Upper lobe of right lung (tissue), 1 donor: ENCODE measurements around the gene NEK7. TPM values are rescaled to one million over a fixed set of nuclear protein-coding genes. Genes with fewer than 3 reads are reported as not detected.
A peak's percentile ranks its signal among the peaks of the same experiment; 100 is the strongest.

Source experiments
- ATAC-seq: fragments of 200-7000 bp; cut with Tn5 transposase; one replicate; pipeline ENCODE4 v1.9.1; 2020; ENCODE audit warnings: mild to moderate bottlenecking, moderate library complexity
- DNase-seq: peaks from one replicate; pipeline ENCODE4 v3.0.0-alpha.2; 2020
- H3K27ac ChIP-seq: fragments of 200-600 bp; one replicate; pipeline ENCODE4 v1.8.0; 2022
- H3K27me3 ChIP-seq: fragments of 200-600 bp; one replicate; pipeline ENCODE4 v1.8.0; 2022; ENCODE audit warnings: mild to moderate bottlenecking
- H3K36me3 ChIP-seq: fragments of 200-600 bp; one replicate; pipeline ENCODE4 v1.8.0; 2022
- H3K4me1 ChIP-seq: fragments of 200-600 bp; one replicate; pipeline ENCODE4 v1.8.0; 2022
- H3K4me3 ChIP-seq: fragments of 200-600 bp; one replicate; pipeline ENCODE4 v1.8.0; 2022; ENCODE audit warnings: mild to moderate bottlenecking
- H3K9me3 ChIP-seq: fragments of 200-600 bp; one replicate; pipeline ENCODE4 v1.8.0; 2022
- intact Hi-C: fragments of 100-400 bp; cut with DNase I; formaldehyde crosslinking; loops from one replicate; pipeline ENCODE4 v1.11.0; 2022
- total RNA-seq: library from RNA; stranded (reverse); fragmentation: NEBNext Ultra II Directional; extraction: Animal tissue kit (Norgen Biotek cat#: 25700); gene quantifications from one replicate; pipeline ENCODE4 v1.2.1, GENCODE V29; 2021
- TF ChIP-seq, protein P1 (sequence below): fragments of 200-600 bp; IDR thresholded peaks from one replicate; pipeline ENCODE4 v1.8.0; 2022; ENCODE audit warnings: antibody characterized with exemption
- donor health status: DM: no; HTN: yes; CAD: no; lungs with severe emphysema.

NEK7 gene
- total RNA-seq, 1 donor from 2014 or later, result 96.9 TPM

DNA sequence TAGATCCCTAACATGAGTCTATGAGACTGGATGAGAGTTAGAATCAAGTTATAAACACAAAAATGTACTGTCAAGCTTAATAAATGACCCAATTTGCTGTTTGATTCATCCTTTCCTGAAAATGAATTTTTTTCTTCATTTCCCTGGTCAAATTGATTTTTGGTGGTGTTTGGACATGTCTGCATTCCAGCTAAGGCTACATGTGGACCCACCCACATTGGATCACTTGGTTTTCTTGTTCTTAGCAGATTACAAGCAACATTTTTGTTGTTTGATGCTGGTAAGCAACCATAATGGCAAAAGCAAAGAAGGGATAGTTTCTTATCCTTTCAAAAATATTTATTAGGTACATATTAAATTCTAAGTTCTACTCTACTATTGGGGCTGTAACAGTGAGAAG lies 181.1 kb downstream of the NEK7 start:
- no peak for ATAC-seq

DNA sequence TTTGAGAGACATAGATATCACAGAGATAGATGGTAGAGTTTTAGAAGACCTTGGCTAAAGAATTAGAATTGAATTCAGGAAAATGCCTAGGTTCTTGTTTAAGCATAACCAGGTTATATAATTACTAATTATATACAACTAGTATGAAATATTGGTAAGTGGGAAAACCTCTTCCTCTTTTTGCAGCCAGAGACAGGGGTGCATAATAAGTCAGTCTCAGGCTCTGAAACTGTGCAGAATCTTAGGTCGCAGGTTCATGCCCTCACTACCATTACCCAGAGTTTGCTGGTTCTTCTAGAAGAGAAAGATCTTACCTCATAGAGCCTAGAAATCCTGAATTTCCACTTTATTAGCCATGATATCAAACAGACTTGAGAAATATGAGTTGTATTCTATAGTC lies 183.3 kb downstream of the NEK7 start:
- Histone ChIP-seq H3K27ac (no peak overlapping the region), H3K4me3 (no peak overlapping the region), H3K36me3 (no peaks in the 10 kb centered on the region), H3K9me3 (no peaks in the 10 kb centered on the region), H3K27me3 (no peaks in the 10 kb centered on the region), H3K4me1 (no peaks in the 10 kb centered on the region)
- no peak for ATAC-seq
- intact Hi-C loops, result no loop called here
- DNase-seq, result no peak
- TF ChIP-seq, protein P1, sequence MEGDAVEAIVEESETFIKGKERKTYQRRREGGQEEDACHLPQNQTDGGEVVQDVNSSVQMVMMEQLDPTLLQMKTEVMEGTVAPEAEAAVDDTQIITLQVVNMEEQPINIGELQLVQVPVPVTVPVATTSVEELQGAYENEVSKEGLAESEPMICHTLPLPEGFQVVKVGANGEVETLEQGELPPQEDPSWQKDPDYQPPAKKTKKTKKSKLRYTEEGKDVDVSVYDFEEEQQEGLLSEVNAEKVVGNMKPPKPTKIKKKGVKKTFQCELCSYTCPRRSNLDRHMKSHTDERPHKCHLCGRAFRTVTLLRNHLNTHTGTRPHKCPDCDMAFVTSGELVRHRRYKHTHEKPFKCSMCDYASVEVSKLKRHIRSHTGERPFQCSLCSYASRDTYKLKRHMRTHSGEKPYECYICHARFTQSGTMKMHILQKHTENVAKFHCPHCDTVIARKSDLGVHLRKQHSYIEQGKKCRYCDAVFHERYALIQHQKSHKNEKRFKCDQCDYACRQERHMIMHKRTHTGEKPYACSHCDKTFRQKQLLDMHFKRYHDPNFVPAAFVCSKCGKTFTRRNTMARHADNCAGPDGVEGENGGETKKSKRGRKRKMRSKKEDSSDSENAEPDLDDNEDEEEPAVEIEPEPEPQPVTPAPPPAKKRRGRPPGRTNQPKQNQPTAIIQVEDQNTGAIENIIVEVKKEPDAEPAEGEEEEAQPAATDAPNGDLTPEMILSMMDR, result no peak

More for the DNA sequence above, 181.1 kb downstream of the NEK7 start:
- no peak overlapping the region for H3K4me3 ChIP-seq
- H3K27me3 ChIP-seq, result no peaks in the 10 kb centered on the region
- intact Hi-C loops, result no loop called here
- TF ChIP-seq, protein P1, result no peak
- H3K27ac ChIP-seq, result no peak overlapping the region
- H3K4me1 ChIP-seq, result no peaks in the 10 kb centered on the region
- no peak for DNase-seq
- no peaks in the 10 kb centered on the region for H3K9me3 ChIP-seq
- H3K36me3 ChIP-seq, result no peaks in the 10 kb centered on the region

DNA sequence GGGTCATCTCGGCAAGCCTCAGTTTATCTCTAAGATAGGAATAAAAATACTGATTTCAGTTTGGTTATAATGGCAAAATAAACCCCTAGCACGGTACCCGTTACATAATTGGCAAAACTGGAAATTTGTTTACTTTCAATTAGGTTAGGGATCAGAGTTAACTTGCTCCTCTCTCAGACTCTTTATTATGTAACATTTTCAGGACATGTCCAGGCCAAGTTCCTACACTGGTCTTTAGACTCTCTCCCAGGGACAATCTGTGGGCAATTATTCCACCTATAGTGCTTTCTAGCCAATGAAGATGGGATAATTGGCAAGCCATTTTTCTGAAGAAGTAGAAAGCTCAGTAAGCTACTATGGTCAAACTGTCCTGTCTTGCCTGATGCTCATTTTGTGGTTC lies 189.4 kb downstream of the NEK7 start:
- TF ChIP-seq, protein P1, result no peak
- Histone ChIP-seq H3K36me3 (no peaks in the 10 kb centered on the region), H3K27me3 (no peaks in the 10 kb centered on the region), H3K27ac (no peak overlapping the region), H3K4me1 (no peaks in the 10 kb centered on the region), H3K4me3 (no peak overlapping the region), H3K9me3 (no peaks in the 10 kb centered on the region)
- no peak for ATAC-seq
- DNase-seq, result no peak
- intact Hi-C loops, result no loop called here

DNA sequence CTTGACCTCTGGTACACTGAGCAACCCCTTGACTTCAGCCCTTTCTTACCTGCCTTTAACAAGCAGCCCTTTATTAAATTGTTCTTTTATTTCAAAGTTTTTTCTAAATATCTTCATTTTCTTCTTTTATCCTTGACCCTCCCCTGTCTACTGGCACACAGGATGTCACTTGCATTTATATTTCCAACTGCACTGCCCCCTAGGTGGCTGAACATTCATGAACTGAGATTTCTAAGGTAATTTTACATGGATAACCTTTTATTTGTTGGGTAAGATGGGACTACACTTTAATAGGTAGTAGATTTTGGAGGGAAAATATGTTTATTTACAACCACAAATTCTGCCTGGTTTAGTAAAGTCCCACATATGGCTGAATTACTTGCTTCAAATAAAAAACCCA lies 193.7 kb downstream of the NEK7 start:
- intact Hi-C loops, result no loop called here
- H3K36me3 ChIP-seq, result no peaks in the 10 kb centered on the region
- no peak overlapping the region for H3K4me3 ChIP-seq
- no peaks in the 10 kb centered on the region for H3K9me3 ChIP-seq
- ATAC-seq, result no peak
- no peaks in the 10 kb centered on the region for H3K4me1 ChIP-seq
- H3K27ac ChIP-seq, result no peak overlapping the region
- DNase-seq, result no peak
- TF ChIP-seq, protein P1, result peak; percentile 8
- no peaks in the 10 kb centered on the region for H3K27me3 ChIP-seq

DNA sequence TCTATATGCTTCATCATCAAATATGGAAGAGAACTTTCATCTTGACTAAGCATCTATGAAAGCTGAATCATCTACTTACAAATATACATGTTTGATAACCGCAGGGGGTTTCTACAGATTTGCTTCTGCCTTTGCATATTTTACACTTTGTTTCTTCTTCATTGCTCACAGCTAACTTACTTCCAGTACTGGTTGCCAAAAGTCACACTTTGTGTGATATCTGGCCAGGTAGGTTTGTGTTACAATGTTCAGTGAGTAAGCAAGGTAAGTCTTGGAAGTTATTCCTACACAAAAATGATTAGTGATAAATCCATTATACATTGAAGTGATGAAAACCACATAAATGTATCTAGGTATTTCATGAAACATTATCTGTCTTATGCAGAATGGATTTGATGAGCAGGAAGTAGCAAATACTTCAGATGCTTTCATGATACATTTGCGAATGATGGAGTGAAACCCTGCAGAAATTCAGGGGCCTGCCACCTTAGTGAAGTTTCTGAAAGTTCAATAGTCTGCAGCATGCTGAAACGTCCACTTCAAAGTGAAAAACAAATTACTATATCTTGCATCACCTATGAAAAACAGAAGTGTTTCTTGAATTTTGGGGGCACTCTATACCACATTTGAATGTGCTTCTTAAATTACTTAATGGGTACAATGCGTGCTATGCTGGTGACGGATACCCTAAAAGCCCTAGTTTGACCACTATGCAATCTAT lies 196.3 kb downstream of the NEK7 start:
- Histone ChIP-seq H3K27ac (no peak overlapping the region), H3K4me3 (no peak overlapping the region), H3K4me1 (no peaks in the 10 kb centered on the region), H3K27me3 (no peaks in the 10 kb centered on the region), H3K36me3 (no peaks in the 10 kb centered on the region), H3K9me3 (no peaks in the 10 kb centered on the region)
- intact Hi-C loops, result no loop called here
- ATAC-seq (no peak), DNase-seq (no peak)
- TF ChIP-seq, protein P1, result no peak

DNA sequence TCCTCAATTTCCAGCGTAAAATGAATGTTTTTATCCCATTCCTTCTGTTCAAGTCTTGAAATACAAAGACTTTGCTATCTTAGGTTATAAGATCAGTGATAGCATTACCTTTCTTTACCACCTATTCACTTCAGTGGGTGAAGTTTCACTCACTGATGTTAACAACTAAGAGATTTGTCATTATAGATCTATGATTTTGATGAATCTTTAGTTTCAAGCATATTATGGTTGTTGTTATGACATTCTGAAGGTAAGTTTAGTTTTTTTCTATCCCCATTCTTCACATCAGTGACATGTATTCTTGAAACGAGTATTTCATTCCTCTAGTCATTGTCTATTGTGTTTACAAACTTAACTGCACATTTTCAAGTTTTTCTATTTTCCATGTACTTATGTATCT lies 201.1 kb downstream of the NEK7 start:
- intact Hi-C loops, result no loop called here
- Histone ChIP-seq H3K4me1 (no peaks in the 10 kb centered on the region), H3K27ac (no peak overlapping the region), H3K27me3 (no peaks in the 10 kb centered on the region), H3K36me3 (no peaks in the 10 kb centered on the region), H3K9me3 (no peaks in the 10 kb centered on the region), H3K4me3 (no peak overlapping the region)
- TF ChIP-seq, protein P1, result no peak
- ATAC-seq, result no peak
- DNase-seq, result no peak
